ENCODE results near the gene MT1M.

DNA sequence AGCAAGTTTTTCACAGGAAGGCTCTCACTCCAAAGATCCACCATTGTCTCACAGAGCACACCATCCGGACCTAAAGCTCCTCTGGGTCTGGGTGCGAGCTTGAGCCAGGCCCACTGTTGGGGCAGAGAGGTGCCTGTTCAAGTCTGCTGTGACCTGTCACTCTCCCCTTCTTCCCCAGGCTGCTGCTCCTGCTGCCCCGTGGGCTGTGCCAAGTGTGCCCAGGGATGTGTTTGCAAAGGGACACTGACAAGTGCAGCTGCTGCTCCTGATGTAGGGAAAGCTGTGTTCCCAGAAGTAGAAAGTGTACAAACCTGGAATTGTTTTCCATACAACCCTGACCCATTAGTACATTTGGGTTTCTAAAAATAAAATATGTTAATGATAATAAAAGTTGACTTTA is 45.0 kb downstream of the MT1M start:
- TF ChIP-seq, protein P1, sequence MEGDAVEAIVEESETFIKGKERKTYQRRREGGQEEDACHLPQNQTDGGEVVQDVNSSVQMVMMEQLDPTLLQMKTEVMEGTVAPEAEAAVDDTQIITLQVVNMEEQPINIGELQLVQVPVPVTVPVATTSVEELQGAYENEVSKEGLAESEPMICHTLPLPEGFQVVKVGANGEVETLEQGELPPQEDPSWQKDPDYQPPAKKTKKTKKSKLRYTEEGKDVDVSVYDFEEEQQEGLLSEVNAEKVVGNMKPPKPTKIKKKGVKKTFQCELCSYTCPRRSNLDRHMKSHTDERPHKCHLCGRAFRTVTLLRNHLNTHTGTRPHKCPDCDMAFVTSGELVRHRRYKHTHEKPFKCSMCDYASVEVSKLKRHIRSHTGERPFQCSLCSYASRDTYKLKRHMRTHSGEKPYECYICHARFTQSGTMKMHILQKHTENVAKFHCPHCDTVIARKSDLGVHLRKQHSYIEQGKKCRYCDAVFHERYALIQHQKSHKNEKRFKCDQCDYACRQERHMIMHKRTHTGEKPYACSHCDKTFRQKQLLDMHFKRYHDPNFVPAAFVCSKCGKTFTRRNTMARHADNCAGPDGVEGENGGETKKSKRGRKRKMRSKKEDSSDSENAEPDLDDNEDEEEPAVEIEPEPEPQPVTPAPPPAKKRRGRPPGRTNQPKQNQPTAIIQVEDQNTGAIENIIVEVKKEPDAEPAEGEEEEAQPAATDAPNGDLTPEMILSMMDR (IDR thresholded peaks at IDR 0.05 in 8 of 11, conservative IDR thresholded peaks at IDR 0.05 in 3 of 11), result no peak
- no peak for TF ChIP-seq POLR2AphosphoS5 (IDR thresholded peaks at IDR 0.05)
